Heart right ventricle (tissue), 16 donors: ENCODE data around the gene MRTFA. TPM values are rescaled to one million over a fixed set of nuclear protein-coding genes. Genes with fewer than 3 reads are reported as not detected.
"Not testable (repeated sequence)": the region's sequence is repeated elsewhere in the genome, so short reads cannot be mapped to it uniquely, and the experiment has no call there.

Experiments
- ATAC-seq, 8 donors: fragments of 200-7000 bp; cut with Tn5 transposase; one replicate each; pipeline ENCODE4 v1.9.1; 2020; ENCODE audit warnings: mild to moderate bottlenecking in 8 of 8, moderate library complexity in 8 of 8, moderate number of reproducible peaks in 1 of 8
- DNase-seq, 2 donors: peaks; one replicate each; pipeline ENCODE4 v3.0.0-alpha.2; 2020
- H3K27ac ChIP-seq, 10 donors: fragments of 200-600 bp; sonication (generic) in 2 of 10; one replicate each; pipeline versions ENCODE4 v1.5.0 to v1.8.0; 2020 to 2022; ENCODE audit warnings: mild to moderate bottlenecking in 3 of 10
- H3K27me3 ChIP-seq, 7 donors: fragments of 200-600 bp; one replicate each; pipeline ENCODE4 v1.8.0; 2021 to 2022; ENCODE audit warnings: mild to moderate bottlenecking in 2 of 7
- H3K36me3 ChIP-seq, 9 donors: fragments of 200-600 bp; sonication (generic) in 1 of 9; one replicate each; pipeline versions ENCODE4 v1.5.0 to v1.8.0; 2020 to 2022; ENCODE audit warnings: mild to moderate bottlenecking in 2 of 9
- H3K4me1 ChIP-seq, 9 donors: fragments of 200-600 bp; sonication (generic) in 1 of 9; one replicate each; pipeline versions ENCODE4 v1.5.0 to v1.8.0; 2020 to 2022; ENCODE audit warnings: mild to moderate bottlenecking in 4 of 9
- H3K4me3 ChIP-seq, 10 donors: fragments of 200-600 bp; sonication (generic) in 2 of 10; one replicate each; pipeline versions ENCODE4 v1.5.0 to v1.8.0; 2020 to 2022; ENCODE audit warnings: mild to moderate bottlenecking in 7 of 10, moderate library complexity in 2 of 10
- H3K9me3 ChIP-seq, 11 donors: fragments of 200-600 bp in 10 of 11; sonication (generic) in 2 of 11; one replicate each; pipeline versions ENCODE4 v1.5.0 to v1.8.0; 2013 to 2022; ENCODE audit warnings: mild to moderate bottlenecking in 2 of 11, control low read depth in 1 of 11, moderate library complexity in 1 of 11
- CTCF ChIP-seq, 9 donors: fragments of 200-600 bp; sonication (generic) in 2 of 9; IDR thresholded peaks; one replicate each; pipeline versions ENCODE4 v1.5.0 to v1.8.0; 2021 to 2022; ENCODE audit warnings: antibody characterized with exemption in 9 of 9, mild to moderate bottlenecking in 5 of 9, moderate library complexity in 1 of 9
- WGBS, 2 donors: extraction: QIAGEN DNeasy Blood & Tissue Kit; methylation state at CpG; one replicate each; pipeline ENCODE4 v1.1.7; 2013; ENCODE audit warnings: inconsistent platforms in 1 of 2; 5-methylcytosine and 5-hydroxymethylcytosine counted together
- intact Hi-C, 10 donors: fragments of 100-400 bp; cut with DNase I; formaldehyde crosslinking; loops; one replicate each; pipeline versions ENCODE4 v1.11.1 to v1.14.2; 2022
- polyA plus RNA-seq, 2 donors: library from polyadenylated mRNA; stranded (reverse); fragments of 200-250 nt; gene quantifications; one replicate each; pipeline ENCODE4 v1.2.3, GENCODE V29; 2013
- total RNA-seq, 10 donors: library from RNA; stranded (reverse); fragmentation: NEBNext Ultra II Directional in 3 of 10; extraction: Animal tissue kit (Norgen Biotek cat#: 25700) in 3 of 10; gene quantifications; one replicate each; pipeline versions ENCODE4 v1.2.1 to v1.2.4, GENCODE V29; 2021 to 2023
- donor health status: Arrhythmogenic right ventricular cardiomyopathy.
- donor health status: ischemic (EF 13 %, LVEDD 7.1; RV severe dilation, severe dysfunction).
- donor health status: healthy with polysubstance abuse.
- donor health status: DM: no; HTN: yes; CAD: no.
- donor health status: DM: no; HTN: no; CAD: no.
- donor health status: ischemic (EF 25% LVEDD 6.9; RV normal size, moderate dysfunction).
- donor health status: ischemic (EF 25% LVEDD 5.7; RV mildly dilated, moderate dysfunction).
- donor health status: healthy.
- donor health status: DM: yes; HTN: yes; CAD: no.
- donor health status: Ischemic cardiomyopathy.
- donor health status: ischemic (EF 35%, LVEDD 5.7; RV mildly dilated, moderate dysfunction).
- donor health status: nonischemic (EF 11% LVEDD 7.7; RV severe dilation, severe dysfunction).
- donor health status: DM: yes; HTN: yes; CAD: no.
- donor health status: PGD.
- donor health status: ischemic (EF 29% LVEDD 5.4; RV normal size, mild dysfunction).
- donor health status: nonischemic (EF 23%, LVEDD 6.1; RV moderate dilation, normal function).

MRTFA gene
- total and polyA plus RNA-seq, 12 donors: 13.2 to 30.9 (median 18.9) TPM

DNA sequence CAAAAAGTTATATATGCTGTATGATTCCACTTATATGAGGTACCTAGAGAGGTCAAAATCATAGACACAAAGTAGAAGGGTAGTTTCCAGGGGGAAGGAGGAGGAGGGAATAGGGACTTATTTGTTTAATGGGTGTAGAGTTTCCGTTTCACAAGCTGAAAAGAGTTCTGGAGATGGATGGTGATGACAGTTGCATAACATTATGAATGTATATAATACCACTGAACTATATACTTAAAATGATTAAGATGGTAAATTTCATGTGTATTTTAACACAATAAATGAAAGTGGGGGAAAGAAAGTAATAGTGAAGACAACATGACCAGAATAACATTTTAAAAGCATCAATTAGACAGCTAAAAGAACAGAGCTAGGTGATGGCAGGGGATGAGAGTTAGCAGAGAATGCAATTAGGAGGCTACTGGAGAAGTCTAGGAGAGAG is 51.2 kb downstream of the MRTFA start:
- WGBS, 2 donors: 68 to 83% methylated on average over 1 of the region's 1 CpG
- no peak overlapping the region for H3K4me3 ChIP-seq
- DNase-seq (no peak), ATAC-seq (no peak)
- intact Hi-C loops: no loop called here
- TF ChIP-seq CTCF (IDR thresholded peaks at IDR 0.05): no peak
- peaks cover 0 to 41% (median 0%) of the 10 kb centered on the region in 9 donors for H3K36me3 ChIP-seq
- no peaks in the 10 kb centered on the region for H3K9me3 ChIP-seq
- no peak overlapping the region for H3K27ac ChIP-seq
- H3K27me3 ChIP-seq: no peaks in the 10 kb centered on the region
- peaks cover 0 to 15% (median 0%) of the 10 kb centered on the region in 9 donors for H3K4me1 ChIP-seq

- WGBS, 2 donors: 93 to 95% methylated on average over 9 of the region's 9 CpGs
- H3K27me3 ChIP-seq, H3K27ac ChIP-seq, H3K4me3 ChIP-seq, intact Hi-C loops, ATAC-seq, H3K9me3 ChIP-seq, DNase-seq: not testable (repeated sequence)
- Histone ChIP-seq H3K36me3 (peaks cover 0 to 35% (median 0%) of the 10 kb centered on the region in 9 donors), H3K4me1 (peaks cover 0 to 15% (median 0%) of the 10 kb centered on the region in 9 donors)
Measured at GRCh38 chr22:40584766-40585165, 51.8 kb downstream of the MRTFA start.

GRCh38 chr22:40583053-40583741 is 53.3 kb downstream of the MRTFA start:
- Histone ChIP-seq H3K9me3 (no peaks in the 10 kb centered on the region), H3K4me3 (no peak overlapping the region), H3K27ac (no peak overlapping the region), H3K4me1 (peaks cover 0 to 15% (median 0%) of the 10 kb centered on the region in 9 donors), H3K27me3 (no peaks in the 10 kb centered on the region), H3K36me3 (peaks cover 0 to 23% (median 0%) of the 10 kb centered on the region in 9 donors)
- intact Hi-C loops: no loop called here
- TF ChIP-seq CTCF (IDR thresholded peaks at IDR 0.05): no peak
- 95 to 100% methylated on average over 1 of the region's 1 CpG for WGBS, 2 donors
- DNase-seq (no peak), ATAC-seq (no peak)

DNA sequence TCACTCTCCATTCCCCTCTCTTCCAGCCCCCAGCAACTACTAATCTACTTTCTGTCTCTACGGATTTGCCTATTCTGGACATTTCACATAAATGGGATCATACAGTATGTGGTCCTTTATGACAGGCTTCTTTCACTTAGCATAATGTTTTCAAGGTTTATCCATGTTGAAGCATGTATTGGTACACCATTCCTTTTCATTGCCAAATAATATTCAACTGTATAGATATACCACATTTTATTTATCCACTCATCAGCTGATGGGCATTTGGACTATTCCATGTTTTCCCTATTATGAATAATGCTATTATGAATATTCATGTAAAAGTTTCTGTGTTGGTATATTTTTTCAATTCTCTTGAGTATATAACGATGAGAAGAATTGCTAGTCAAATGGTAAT is 54.5 kb downstream of the MRTFA start:
- TF ChIP-seq CTCF (IDR thresholded peaks at IDR 0.05): no peak
- ATAC-seq: no peak
- intact Hi-C loops: no loop called here
- 96 to 98% methylated on average over 2 of the region's 2 CpGs for WGBS, 2 donors
- H3K27ac ChIP-seq: no peak overlapping the region
- no peak for DNase-seq
- H3K9me3 ChIP-seq: no peaks in the 10 kb centered on the region
- peaks cover 0 to 20% (median 0%) of the 10 kb centered on the region in 9 donors for H3K36me3 ChIP-seq
- H3K4me3 ChIP-seq: no peak overlapping the region
- peaks cover 0 to 13% (median 0%) of the 10 kb centered on the region in 9 donors for H3K4me1 ChIP-seq
- H3K27me3 ChIP-seq: no peaks in the 10 kb centered on the region

DNA sequence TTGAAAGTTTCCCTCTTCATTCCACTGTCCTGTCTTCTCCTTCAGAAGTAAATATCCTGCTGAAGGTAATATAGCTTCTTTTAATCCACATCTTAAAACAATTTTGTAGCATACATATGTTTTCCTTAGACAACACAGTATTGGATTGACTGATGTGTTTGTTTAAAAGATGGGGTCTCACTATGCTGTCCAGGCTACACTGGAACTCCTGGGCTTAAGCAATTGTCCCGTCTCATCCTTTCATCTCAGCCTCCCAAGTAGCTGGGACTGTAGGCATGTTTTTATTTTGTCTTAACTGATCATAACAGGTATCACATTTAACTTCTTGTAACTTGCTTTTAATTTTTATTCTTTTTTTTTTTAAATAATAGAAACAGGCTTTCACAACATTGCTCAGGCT is 55.9 kb downstream of the MRTFA start:
- intact Hi-C loops: no loop called here
- no peak for DNase-seq
- Histone ChIP-seq H3K4me1 (peaks cover 0 to 8% (median 0%) of the 10 kb centered on the region in 9 donors), H3K36me3 (peaks cover 0 to 14% (median 0%) of the 10 kb centered on the region in 9 donors), H3K9me3 (no peaks in the 10 kb centered on the region), H3K27me3 (no peaks in the 10 kb centered on the region), H3K4me3 (no peak overlapping the region), H3K27ac (no peak overlapping the region)
- 97 to 98% methylated on average over 1 of the region's 1 CpG for WGBS, 2 donors
- ATAC-seq: no peak
- TF ChIP-seq CTCF (IDR thresholded peaks at IDR 0.05): no peak
